Erythroblast (primary cell): ENCODE measurements around the gene BAIAP3.

Experiments used
- GATA1 ChIP-seq: IDR thresholded peaks from 2 replicates; pipeline ENCODE4 v1.6.1; 2011; ENCODE audit warnings: low read depth, mild to moderate bottlenecking, control low read depth, low read length, moderate library complexity
- POLR2A ChIP-seq: IDR thresholded peaks from 2 replicates; pipeline ENCODE4 v1.6.1; 2011; ENCODE audit warnings: mild to moderate bottlenecking, low read length

DNA sequence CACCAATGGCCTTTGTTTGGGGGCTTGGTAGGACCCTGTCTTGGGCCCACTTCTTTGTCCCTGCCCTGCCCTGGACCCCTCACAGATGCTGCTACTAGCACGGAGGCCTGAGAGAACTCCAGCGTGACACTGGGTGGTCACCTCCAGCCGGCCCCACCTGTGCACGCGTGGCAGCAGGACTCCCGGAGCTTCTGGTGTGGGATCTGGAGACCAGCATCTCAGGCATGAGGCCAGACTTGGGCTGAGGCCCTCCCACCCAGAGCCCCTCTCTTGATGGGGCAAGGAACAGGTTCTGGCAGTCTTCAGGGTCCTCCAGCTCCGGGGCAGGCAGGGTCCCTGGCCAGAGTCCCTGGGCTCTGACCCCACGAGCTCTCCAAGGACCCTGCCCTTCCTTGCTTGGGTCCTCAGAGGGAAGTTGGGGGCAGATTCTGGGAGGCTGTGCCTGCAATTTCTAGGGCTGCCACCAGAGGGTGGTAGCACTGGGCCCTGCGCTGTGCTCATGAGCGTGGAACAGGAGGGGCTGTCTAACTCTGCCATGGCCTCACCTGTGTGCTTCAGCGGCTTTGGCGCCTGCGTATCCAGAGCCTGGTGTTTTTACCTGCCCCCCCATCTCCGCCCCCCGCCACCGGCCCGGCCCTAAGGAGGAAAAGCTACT is 3.1 kb upstream of the BAIAP3 start:
- TF ChIP-seq POLR2A (no peak), GATA1 (no peak)
